Testis (tissue), 3 donors: ENCODE measurements around the gene ADISSP. TPM values are rescaled to one million over a fixed set of nuclear protein-coding genes. Genes with fewer than 3 reads are reported as not detected.
A peak's percentile ranks its signal among the peaks of the same experiment; 100 is the strongest.

Source experiments
- DNase-seq: peaks from one replicate; pipeline ENCODE4 v3.0.0-alpha.2; 2019
- H3K27ac ChIP-seq, 2 donors: fragments of 200-600 bp; sonication (generic); one replicate each; pipeline ENCODE4 v1.5.1; 2019
- H3K27me3 ChIP-seq: fragments of 200-600 bp; sonication (generic); one replicate; pipeline ENCODE4 v1.5.1; 2019
- H3K36me3 ChIP-seq: fragments of 200-600 bp; sonication (generic); one replicate; pipeline ENCODE4 v1.5.1; 2017; ENCODE audit warnings: low read depth; ENCODE audit errors: missing control alignments
- H3K4me1 ChIP-seq: fragments of 200-600 bp; sonication (generic); one replicate; pipeline ENCODE4 v1.5.1; 2019
- H3K4me3 ChIP-seq, 2 donors: fragments of 200-600 bp; sonication (generic); one replicate each; pipeline ENCODE4 v1.5.1; 2017 to 2019
- H3K9me3 ChIP-seq: fragments of 200-600 bp; sonication (generic); one replicate; pipeline ENCODE4 v1.5.1; 2017
- CTCF ChIP-seq, 3 experiments: fragments of 450-650 bp in 2 of 3; fragments of 200-600 bp in 1 of 3; sonication (generic) in 1 of 3; IDR thresholded peaks; one replicate each; pipeline ENCODE4 v1.5.1; 2016 to 2019; ENCODE audit warnings: antibody characterized with exemption in 3 of 3, mild to moderate bottlenecking in 2 of 3, moderate library complexity in 1 of 3
- POLR2A ChIP-seq: fragments of 450-650 bp; IDR thresholded peaks from one replicate; pipeline ENCODE4 v1.6.1; 2017; ENCODE audit warnings: antibody characterized with exemption, mild to moderate bottlenecking, moderate library complexity
- WGBS, 2 donors: methylation state at CpG; one replicate each; pipeline ENCODE4 v1.1.5; 2018; 5-methylcytosine and 5-hydroxymethylcytosine counted together
- intact Hi-C: fragments of 100-400 bp; cut with DNase I; formaldehyde crosslinking; loops from one replicate; pipeline ENCODE4 v1.15.1; 2023; ENCODE audit warnings: low total_unique reads
- polyA plus RNA-seq: library from polyadenylated mRNA; stranded (reverse); fragments of 350-450 nt; fragmentation: Illumina TruSeq; extraction: RNeasy Lipid Tissue Mini Kit (QIAGEN cat#74804); gene quantifications from one replicate; pipeline ENCODE4 v1.2.3, GENCODE V29; 2014; ENCODE audit warnings: low read depth, low replicate concordance; ENCODE audit not compliant: insufficient read depth
- total RNA-seq, 2 donors: library from RNA; depleted of rRNA; stranded (reverse); fragments of >200 nt; gene quantifications; one replicate each; pipeline ENCODE4 v1.2.3, GENCODE V29; 2016

ADISSP gene
- total and polyA plus RNA-seq, 3 donors from 2014 or later: 17.6 to 36.5 (median 19.7) TPM

GRCh38 chr20:3711484-3711941 lies 56.0 kb downstream of the ADISSP start:
- H3K4me1 ChIP-seq: no peaks in the 10 kb centered on the region
- TF ChIP-seq CTCF (IDR thresholded peaks at IDR 0.05) (no peak), POLR2A (no peak)
- H3K27me3 ChIP-seq: no peaks in the 10 kb centered on the region
- intact Hi-C loops: loop anchor here (5.0 kb wide), 1 partner anchor 34 kb away; no protein-coding TSS in a partner anchor
- no peak overlapping the region for H3K27ac ChIP-seq
- H3K36me3 ChIP-seq: no peaks in the 10 kb centered on the region
- DNase-seq: no peak
- no peak overlapping the region for H3K4me3 ChIP-seq
- 71 to 76% methylated on average over 4 of the region's 4 CpGs for WGBS, 2 donors
- H3K9me3 ChIP-seq: no peaks in the 10 kb centered on the region

GRCh38 chr20:3710703-3711483 lies 56.7 kb downstream of the ADISSP start:
- no peaks in the 10 kb centered on the region for H3K4me1 ChIP-seq
- no peaks in the 10 kb centered on the region for H3K9me3 ChIP-seq
- no peaks in the 10 kb centered on the region for H3K36me3 ChIP-seq
- intact Hi-C loops: loop anchor here (5.0 kb wide), 1 partner anchor 34 kb away; no protein-coding TSS in a partner anchor
- no peak overlapping the region for H3K4me3 ChIP-seq
- DNase-seq: peak; percentile 81
- TF ChIP-seq CTCF (IDR thresholded peaks at IDR 0.05): peak; percentile 96 to 99 (median 96)
- no peak for TF ChIP-seq POLR2A
- 31 to 60% methylated on average over 2 to 18 of the region's 18 CpGs for WGBS, 2 donors
- no peaks in the 10 kb centered on the region for H3K27me3 ChIP-seq
- no peak overlapping the region for H3K27ac ChIP-seq

- intact Hi-C loops: loop anchor here (5.0 kb wide), 1 partner anchor 33 kb away; no protein-coding TSS in a partner anchor
- H3K4me3 ChIP-seq: no peak overlapping the region
- H3K9me3 ChIP-seq: no peaks in the 10 kb centered on the region
- no peak overlapping the region for H3K27ac ChIP-seq
- DNase-seq: no peak
- no peaks in the 10 kb centered on the region for H3K27me3 ChIP-seq
- 77 to 79% methylated on average over 5 to 6 of the region's 6 CpGs for WGBS, 2 donors
- no peaks in the 10 kb centered on the region for H3K36me3 ChIP-seq
- H3K4me1 ChIP-seq: no peaks in the 10 kb centered on the region
- TF ChIP-seq CTCF (IDR thresholded peaks at IDR 0.05) (no peak), POLR2A (no peak)
Observed at GRCh38 chr20:3710011-3710466, 57.5 kb downstream of the ADISSP start.

GRCh38 chr20:3707508-3707899 lies 60.0 kb downstream of the ADISSP start:
- TF ChIP-seq POLR2A (no peak), CTCF (IDR thresholded peaks at IDR 0.05) (no peak)
- intact Hi-C loops: no loop called here
- Histone ChIP-seq H3K4me1 (no peaks in the 10 kb centered on the region), H3K4me3 (no peak overlapping the region), H3K27me3 (no peaks in the 10 kb centered on the region), H3K9me3 (no peaks in the 10 kb centered on the region), H3K36me3 (no peaks in the 10 kb centered on the region), H3K27ac (no peak overlapping the region)
- DNase-seq: no peak
- WGBS, 2 donors: 81 to 97% methylated on average over 3 of the region's 3 CpGs
